Measurements from ENCODE around the gene TPGS2.

Gene TPGS2

DNA sequence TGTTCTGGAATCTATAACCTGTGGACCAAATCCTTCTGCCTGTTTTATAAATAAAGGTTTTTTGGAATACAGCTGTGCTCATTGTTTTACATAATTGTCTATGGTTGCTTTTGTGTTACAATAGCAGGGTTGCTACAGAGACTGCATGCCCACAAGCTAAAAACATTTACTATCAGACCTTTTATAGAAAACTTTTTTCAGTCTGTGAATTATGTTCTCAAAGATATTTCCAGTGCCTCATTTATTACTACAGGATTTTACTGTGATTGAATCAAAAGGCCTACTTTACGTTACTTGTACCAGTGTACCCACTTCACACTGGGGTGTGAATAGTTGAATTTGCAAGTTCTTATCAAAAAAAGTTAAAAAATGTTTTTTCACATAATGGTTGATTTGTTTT, 7.1 kb upstream of the TPGS2 start:
- no peak for DNase-seq (ENCODE audit: extremely low read depth, low read depth)
- no peak for TF ChIP-seq CTCF (IDR thresholded peaks at IDR 0.05; ENCODE audit: low read depth, low read length)

DNA sequence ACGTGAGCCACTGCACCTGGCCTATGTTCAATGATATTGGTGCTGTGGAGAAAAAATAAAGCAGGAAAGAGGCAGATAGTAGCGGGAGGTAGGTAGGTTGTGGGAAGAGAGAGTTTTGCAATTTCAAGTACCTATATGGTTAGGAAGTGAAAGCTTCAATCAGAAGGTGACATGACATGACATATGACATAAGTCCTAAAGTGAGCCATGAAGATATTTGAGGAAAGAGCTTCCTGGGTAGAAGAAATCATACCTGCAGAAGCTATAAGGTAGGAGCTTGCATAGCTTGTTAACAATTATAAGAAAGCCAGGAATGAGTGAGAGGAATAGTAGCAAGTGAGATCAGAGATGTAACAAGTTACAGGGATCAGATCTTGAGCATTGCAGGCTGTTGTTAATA, 4.3 kb upstream of the TPGS2 start:
- no peak for TF ChIP-seq CTCF (IDR thresholded peaks at IDR 0.05; ENCODE audit: low read depth, low read length)
- no peak for DNase-seq (ENCODE audit: extremely low read depth, low read depth)

- DNase-seq (ENCODE audit: extremely low read depth, low read depth) = no peak
- no peak for TF ChIP-seq CTCF (IDR thresholded peaks at IDR 0.05; ENCODE audit: low read depth, low read length)
Measured at GRCh38 chr18:36831139-36831538, 2.3 kb upstream of the TPGS2 start.

DNA sequence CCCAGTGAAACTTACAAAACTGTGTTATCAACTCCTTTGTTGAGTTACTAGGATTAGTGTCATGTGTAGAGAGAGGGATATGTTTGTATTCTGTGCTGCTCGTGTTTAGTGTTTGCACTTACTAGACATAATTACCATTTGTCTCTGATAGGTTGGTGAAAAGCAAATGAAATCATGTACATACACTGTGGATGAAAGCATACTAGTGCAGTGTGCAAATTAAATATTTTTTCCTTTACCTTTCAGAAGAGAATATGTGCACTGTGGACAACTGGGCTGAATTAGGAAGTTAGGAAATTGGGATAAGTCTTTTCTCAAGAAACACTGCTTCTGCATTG, 1.3 kb upstream of the TPGS2 start:
- no peak for TF ChIP-seq CTCF (IDR thresholded peaks at IDR 0.05; ENCODE audit: low read depth, low read length)
- no peak for DNase-seq (ENCODE audit: extremely low read depth, low read depth)

- no peak for DNase-seq (ENCODE audit: extremely low read depth, low read depth)
- no peak for TF ChIP-seq CTCF (IDR thresholded peaks at IDR 0.05; ENCODE audit: low read depth, low read length)
Measured at GRCh38 chr18:36829362-36830157, 758 bp upstream of the TPGS2 start.

GRCh38 chr18:36828157-36828629, 609 bp downstream of the TPGS2 start:
- DNase-seq (ENCODE audit: extremely low read depth, low read depth) = no peak
- no peak for TF ChIP-seq CTCF (IDR thresholded peaks at IDR 0.05; ENCODE audit: low read depth, low read length)

- no peak for DNase-seq (ENCODE audit: extremely low read depth, low read depth)
- no peak for TF ChIP-seq CTCF (IDR thresholded peaks at IDR 0.05; ENCODE audit: low read depth, low read length)
Measured at GRCh38 chr18:36826556-36826955, 2.2 kb downstream of the TPGS2 start.

Data from AG09319 (cell line).